ENCODE measurements around the gene ZPR1.

The ZPR1 gene

GRCh38 chr11:116787786-116788486 lies at the start of gene ZPR1:
Gene ZPR1, minus strand, starts transcription at chr11:116788023. Its CDS starts 33 bp downstream, at chr11:116787990.
- TF ChIP-seq CTCF (IDR thresholded peaks at IDR 0.05): no peak

- TF ChIP-seq CTCF (IDR thresholded peaks at IDR 0.05): no peak
Measured at GRCh38 chr11:116836632-116836991, 48.8 kb upstream of the ZPR1 start.

- peak; percentile 79 for TF ChIP-seq CTCF (IDR thresholded peaks at IDR 0.05)
Measured at GRCh38 chr11:116835791-116836631, 48.2 kb upstream of the ZPR1 start.

- no peak for TF ChIP-seq CTCF (IDR thresholded peaks at IDR 0.05)
Measured at GRCh38 chr11:116835042-116835772, 47.4 kb upstream of the ZPR1 start.

GRCh38 chr11:116833816-116834534 lies 46.2 kb upstream of the ZPR1 start:
- no peak for TF ChIP-seq CTCF (IDR thresholded peaks at IDR 0.05)

GRCh38 chr11:116833491-116833815 lies 45.6 kb upstream of the ZPR1 start:
- TF ChIP-seq CTCF (IDR thresholded peaks at IDR 0.05): no peak

Data from LNCAP (cell line).